HEK293T (cell line): ENCODE results near the gene KIRREL3.

ENCODE experiments used
- ARNT ChIP-seq: fragments of 450-650 bp; IDR thresholded peaks from 2 replicates; pipeline ENCODE4 v1.6.1; 2017; ENCODE audit warnings: mild to moderate bottlenecking
- BHLHE40 ChIP-seq: fragments of 450-650 bp; IDR thresholded peaks from 2 replicates; pipeline ENCODE4 v1.6.1; 2016; ENCODE audit warnings: mild to moderate bottlenecking, moderate library complexity, borderline replicate concordance
- ELF4 ChIP-seq: fragments of 450-650 bp; IDR thresholded peaks from 2 replicates; pipeline ENCODE4 v1.6.1; 2017; ENCODE audit warnings: antibody characterized with exemption
- FOXA1 ChIP-seq: fragments of 450-650 bp; IDR thresholded peaks from 2 replicates; pipeline ENCODE4 v1.6.1; 2016; ENCODE audit warnings: mild to moderate bottlenecking
- FOXM1 ChIP-seq: fragments of 450-650 bp; IDR thresholded peaks from 2 replicates; pipeline ENCODE4 v1.6.1; 2017; ENCODE audit warnings: mild to moderate bottlenecking, borderline replicate concordance
- L3MBTL2 ChIP-seq: fragments of 450-650 bp; conservative IDR thresholded peaks from 2 replicates; pipeline ENCODE4 v1.6.1; 2016; ENCODE audit warnings: mild to moderate bottlenecking
- SP1 ChIP-seq: fragments of 450-650 bp; IDR thresholded peaks from 2 replicates; pipeline ENCODE4 v1.6.1; 2017
- TF ChIP-seq, protein P1 (sequence below): fragments of 450-650 bp; IDR thresholded peaks from 2 replicates; pipeline ENCODE4 v1.6.1; 2016

DNA sequence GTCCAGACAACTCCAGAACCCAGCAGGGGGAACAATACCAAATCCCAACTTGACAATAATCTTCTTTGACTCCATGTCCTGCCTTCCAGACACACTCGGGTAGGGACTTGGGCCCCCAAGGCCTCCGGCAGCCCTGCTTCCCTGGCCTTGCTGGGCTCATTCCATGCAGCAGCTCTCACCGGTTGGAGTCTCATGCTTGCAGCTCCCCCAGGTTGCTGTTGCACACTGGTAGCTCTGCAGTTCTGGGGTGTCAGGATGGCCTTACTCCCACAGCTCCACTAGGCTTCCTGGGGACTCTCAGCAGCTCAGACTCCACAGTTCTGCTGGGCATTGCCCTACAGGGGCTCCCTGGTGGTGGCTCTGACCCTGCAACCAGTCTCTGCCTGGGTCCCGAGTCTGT lies 602.3 kb downstream of the KIRREL3 start:
- TF ChIP-seq ELF4 (no peak), ARNT (no peak), SP1 (no peak), FOXM1 (no peak), BHLHE40 (no peak), L3MBTL2 (no peak), FOXA1 (no peak)
- TF ChIP-seq, protein P1, sequence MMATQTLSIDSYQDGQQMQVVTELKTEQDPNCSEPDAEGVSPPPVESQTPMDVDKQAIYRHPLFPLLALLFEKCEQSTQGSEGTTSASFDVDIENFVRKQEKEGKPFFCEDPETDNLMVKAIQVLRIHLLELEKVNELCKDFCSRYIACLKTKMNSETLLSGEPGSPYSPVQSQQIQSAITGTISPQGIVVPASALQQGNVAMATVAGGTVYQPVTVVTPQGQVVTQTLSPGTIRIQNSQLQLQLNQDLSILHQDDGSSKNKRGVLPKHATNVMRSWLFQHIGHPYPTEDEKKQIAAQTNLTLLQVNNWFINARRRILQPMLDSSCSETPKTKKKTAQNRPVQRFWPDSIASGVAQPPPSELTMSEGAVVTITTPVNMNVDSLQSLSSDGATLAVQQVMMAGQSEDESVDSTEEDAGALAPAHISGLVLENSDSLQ = no peak
